Activated T-helper 1 cell treated with anti-CD3 and anti-CD28 coated beads, Interleukin-12 subunit alpha, Interleukin-12 subunit beta, Interleukin-2, Interleukin-4 antibody, amounts not matched to agents 30 ng/mL and 10 ng/mL and 1 ng/mL, durations not matched to agents 14 hours and 24 hours and 36 hours (primary cell): ENCODE results near the gene STX3. TPM values are rescaled to one million over a fixed set of nuclear protein-coding genes. Genes with fewer than 3 reads are reported as not detected.

Experiments used
- total RNA-seq: library from RNA; stranded (reverse); gene quantifications from 2 replicates; pipeline ENCODE4 v1.2.3, GENCODE V29; 2022

Gene STX3
- total RNA-seq, 1 donor from 2014 or later: 28.4 TPM

Other genes starting within 250 kb of the STX3 start
- not detected in 2 replicates for gene OR4D9, start 243.8 kb upstream of the STX3 start, total RNA-seq
- gene OSBP, start 139.6 kb upstream of the STX3 start, total RNA-seq: 40.5 and 41.7 TPM in 2 replicates
- 68.7 and 74.0 TPM in 2 replicates for gene PATL1, start 86.3 kb upstream of the STX3 start, total RNA-seq
- gene OR10V1, start 41.5 kb upstream of the STX3 start, total RNA-seq: not detected in 2 replicates
- 88.3 and 93.9 TPM in 2 replicates for gene MRPL16, start 55.4 kb downstream of the STX3 start, total RNA-seq
- gene CBLIF, start 90.1 kb downstream of the STX3 start, total RNA-seq: not detected in 2 replicates
- gene TCN1, start 111.1 kb downstream of the STX3 start, total RNA-seq: not detected in 2 replicates
- gene OOSP3, start 123.4 kb downstream of the STX3 start, total RNA-seq: not detected in 2 replicates
- 0.27 TPM in 1 of 2 replicates, not detected in the other for gene OOSP1, start 183.1 kb downstream of the STX3 start, total RNA-seq
- not detected in 2 replicates for gene OOSP4A, start 208.7 kb downstream of the STX3 start, total RNA-seq